Keratinocyte (primary cell): ENCODE measurements around the gene DTX4. TPM values are rescaled to one million over a fixed set of nuclear protein-coding genes. Genes with fewer than 3 reads are reported as not detected.

Experiments used
- DNase-seq: peaks from one replicate; pipeline ENCODE4 v3.0.0-alpha.2; 2011; ENCODE audit warnings: low read depth, missing footprints, low spot score
- FAIRE-seq: peaks from 2 replicates; lab custom pipeline; 2011; peaks lifted over from hg19 to GRCh38; lab: Jason Lieb, UNC
- H2AFZ ChIP-seq: 2 replicates; pipeline ENCODE4 v1.6.0; 2012; ENCODE audit warnings: low read length, control low read depth, inconsistent platforms; ENCODE audit not compliant: control insufficient read depth
- H3K27ac ChIP-seq: 2 replicates; pipeline ENCODE4 v1.5.1; 2011; ENCODE audit warnings: low read length; ENCODE audit not compliant: control insufficient read depth, insufficient read depth
- H3K27me3 ChIP-seq: 3 replicates; pipeline ENCODE4 v1.6.0; 2011; ENCODE audit warnings: low read length; ENCODE audit not compliant: control insufficient read depth, insufficient read depth; ENCODE audit errors: extremely low read depth
- H3K36me3 ChIP-seq, 2 experiments: 2 replicates in 1 of 2; 3 replicates in 1 of 2; pipeline ENCODE4 v1.5.1; 2011; ENCODE audit warnings: low read length in 2 of 2, mild to moderate bottlenecking in 1 of 2; ENCODE audit not compliant: control insufficient read depth in 2 of 2, insufficient read depth in 2 of 2; ENCODE audit errors: extremely low read depth in 1 of 2
- H3K4me1 ChIP-seq: 3 replicates; pipeline ENCODE4 v1.5.1; 2011; ENCODE audit warnings: low read length; ENCODE audit not compliant: control insufficient read depth, insufficient read depth; ENCODE audit errors: extremely low read depth
- H3K4me2 ChIP-seq: 3 replicates; pipeline ENCODE4 v1.6.0; 2011; ENCODE audit warnings: low read depth, low read length; ENCODE audit not compliant: control insufficient read depth, insufficient read depth; ENCODE audit errors: extremely low read depth
- H3K4me3 ChIP-seq, 3 experiments: fragments of 200-600 bp in 1 of 3; sonication (generic) in 1 of 3; 2 replicates in 2 of 3; 3 replicates in 1 of 3; pipeline ENCODE4 v1.5.1; 2011 to 2016; ENCODE audit warnings: low read length in 3 of 3, mild to moderate bottlenecking in 3 of 3, control low read depth in 2 of 3, inconsistent platforms in 1 of 3, low read depth in 1 of 3, mixed read lengths in 1 of 3, mixed run types in 1 of 3, moderate library complexity in 1 of 3; ENCODE audit not compliant: control insufficient read depth in 2 of 3, insufficient read depth in 2 of 3; ENCODE audit errors: extremely low read depth in 1 of 3
- H3K79me2 ChIP-seq: 2 replicates; pipeline ENCODE4 v1.6.0; 2012; ENCODE audit warnings: low read length; ENCODE audit not compliant: control insufficient read depth, insufficient read depth
- H3K9ac ChIP-seq: 3 replicates; pipeline ENCODE4 v1.6.0; 2011; ENCODE audit warnings: low read length; ENCODE audit not compliant: control insufficient read depth, insufficient read depth; ENCODE audit errors: extremely low read depth
- H3K9me1 ChIP-seq: 3 replicates; pipeline ENCODE4 v1.6.0; 2011; ENCODE audit warnings: low read length; ENCODE audit not compliant: control insufficient read depth, insufficient read depth; ENCODE audit errors: extremely low read depth
- H3K9me3 ChIP-seq: 2 replicates; pipeline ENCODE4 v1.5.1; 2012; ENCODE audit warnings: low read depth, low read length; ENCODE audit not compliant: control insufficient read depth
- H4K20me1 ChIP-seq: 3 replicates; pipeline ENCODE4 v1.6.0; 2011; ENCODE audit warnings: low read length; ENCODE audit not compliant: control insufficient read depth, insufficient read depth; ENCODE audit errors: extremely low read depth
- EZH2 ChIP-seq: IDR thresholded peaks from one replicate; pipeline ENCODE4 v1.6.1; 2012; ENCODE audit warnings: inconsistent platforms, mild to moderate bottlenecking, low read length, moderate library complexity
- dilution Hi-C: fragments of 300-500 bp; cut with MboI; formaldehyde crosslinking; loops from one replicate; pipeline ENCODE4 v1.7.0; 2020; ENCODE audit warnings: low sequenced_read_pairs; ENCODE audit not compliant: extremely low pct_ligation_motif_present
- polyA plus RNA-seq, 5 experiments: library from polyadenylated mRNA; depleted of rRNA in 3 of 5; stranded (reverse) in 3 of 5; stranded (forward) in 1 of 5; unstranded in 1 of 5; fragments of >200 nt; gene quantifications; 1 replicate in 1 of 5; 2 replicates in 3 of 5; 3 replicates in 1 of 5; pipeline versions ENCODE4 v1.2.1 to v1.2.3, GENCODE V29; 2011 to 2012; ENCODE audit warnings: missing spikeins in 2 of 5, low read depth in 1 of 5, low replicate concordance in 1 of 5
- TF ChIP-seq, protein P1 (sequence below), 3 experiments: IDR thresholded peaks in 1 of 3; conservative IDR thresholded peaks in 1 of 3; optimal IDR thresholded peaks in 1 of 3; 2 replicates in 2 of 3; 3 replicates in 1 of 3; pipeline versions ENCODE3 to v1.5.1; 2011; ENCODE audit warnings: low read length in 3 of 3, mild to moderate bottlenecking in 3 of 3, moderate library complexity in 2 of 3, control low read depth in 1 of 3, inconsistent platforms in 1 of 3; ENCODE audit not compliant: insufficient read depth in 2 of 3; ENCODE audit errors: extremely low read depth in 1 of 3

The DTX4 gene
- polyA plus RNA-seq, 1 donor (not counting 4 experiments of a cell fraction or from before 2014, with no cell fraction given): 1.6 TPM

DNA sequence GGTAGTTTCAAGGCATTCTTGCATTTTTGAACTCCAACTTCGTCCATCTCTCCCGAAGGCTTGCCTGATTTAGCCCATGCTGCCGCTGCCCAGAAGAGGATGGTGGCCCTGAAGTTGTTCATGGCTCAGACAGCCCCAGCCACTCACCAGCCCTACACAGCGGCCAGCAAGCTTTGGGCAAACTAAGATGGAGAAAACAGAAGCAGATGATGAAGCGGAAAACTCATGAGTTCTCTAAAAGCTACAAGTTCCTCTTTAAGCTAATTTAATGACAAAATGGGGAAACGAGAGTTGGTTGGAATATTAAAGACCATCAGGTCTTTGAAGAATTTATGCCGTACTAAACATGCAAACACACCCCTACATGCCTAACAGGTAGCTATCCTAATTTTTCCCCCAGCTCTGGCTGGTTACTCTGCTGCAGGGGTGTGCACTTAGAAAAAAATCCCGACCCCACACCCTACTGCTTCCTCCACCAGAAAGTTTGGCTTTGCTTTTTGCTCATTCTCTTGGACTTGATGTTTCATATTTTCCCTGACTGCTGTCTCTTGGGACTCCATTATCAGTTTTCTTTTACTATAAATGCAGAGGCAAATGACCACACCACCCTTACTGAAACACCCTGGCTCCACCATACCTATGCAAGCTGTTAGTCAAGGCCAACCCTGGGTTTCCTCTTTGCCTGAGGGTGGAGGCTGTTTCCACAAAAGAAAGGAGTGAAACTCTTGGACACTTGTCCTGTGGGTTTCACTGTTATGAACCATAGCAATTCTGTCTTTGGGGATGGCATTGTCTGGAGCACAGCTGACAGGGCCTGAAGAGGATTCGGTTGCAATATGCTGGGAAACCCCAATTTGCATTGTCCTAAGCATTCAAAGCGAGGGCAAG, 41.1 kb downstream of the DTX4 start, which contains the start of gene MPEG1:
Gene MPEG1, minus strand, starts transcription at position 184 of the 888 bp plus-strand sequence. Its CDS starts 62 bp downstream, at position 122.
- no peak for FAIRE-seq

DNA sequence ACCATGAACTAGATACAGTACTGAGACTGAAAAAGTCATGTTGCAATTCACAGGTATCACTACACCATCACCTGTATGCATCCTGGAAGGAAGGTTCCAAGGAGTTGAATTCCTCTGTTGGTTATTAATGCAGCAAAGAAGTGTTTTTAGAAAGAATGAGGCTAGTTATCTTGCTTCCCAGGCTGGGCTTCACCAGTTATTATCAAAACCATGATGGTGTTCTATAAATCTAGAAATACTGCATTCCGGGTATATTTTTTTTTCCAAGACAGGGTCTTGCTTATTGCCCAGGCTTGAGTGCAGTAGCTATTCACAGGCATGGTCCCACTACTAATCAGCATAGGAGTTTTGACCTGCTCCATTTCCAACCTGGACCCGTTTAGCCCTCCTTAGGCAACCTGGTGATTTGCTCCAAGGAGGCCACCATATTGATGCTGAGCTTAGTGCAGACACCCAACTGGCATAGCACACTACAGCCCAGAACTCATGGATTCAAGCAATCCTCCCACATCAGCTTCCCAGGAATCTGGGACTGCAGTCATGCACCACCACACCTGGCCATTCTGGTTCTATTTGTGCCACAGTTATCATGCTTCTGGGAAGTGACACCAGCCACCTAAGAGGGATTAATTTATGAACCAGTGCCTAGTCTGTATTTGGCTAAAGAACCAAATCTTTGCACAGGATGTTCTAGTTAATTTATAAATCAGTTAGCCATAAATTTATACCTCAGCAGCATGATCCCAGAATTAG, 42.4 kb downstream of the DTX4 start:
- Histone ChIP-seq H4K20me1 (no peaks in the 10 kb centered on the region), H2AFZ (no peak overlapping the region), H3K4me3 (no peak overlapping the region), H3K36me3 (no peaks in the 10 kb centered on the region), H3K79me2 (no peaks in the 10 kb centered on the region), H3K9me3 (no peaks in the 10 kb centered on the region), H3K4me1 (peaks cover 9% of the 10 kb centered on the region), H3K27ac (no peak overlapping the region), H3K9me1 (no peaks in the 10 kb centered on the region), H3K9ac (no peak overlapping the region), H3K4me2 (no peak overlapping the region), H3K27me3 (peaks cover 8% of the 10 kb centered on the region)
- no peak for TF ChIP-seq EZH2
- TF ChIP-seq, protein P1, sequence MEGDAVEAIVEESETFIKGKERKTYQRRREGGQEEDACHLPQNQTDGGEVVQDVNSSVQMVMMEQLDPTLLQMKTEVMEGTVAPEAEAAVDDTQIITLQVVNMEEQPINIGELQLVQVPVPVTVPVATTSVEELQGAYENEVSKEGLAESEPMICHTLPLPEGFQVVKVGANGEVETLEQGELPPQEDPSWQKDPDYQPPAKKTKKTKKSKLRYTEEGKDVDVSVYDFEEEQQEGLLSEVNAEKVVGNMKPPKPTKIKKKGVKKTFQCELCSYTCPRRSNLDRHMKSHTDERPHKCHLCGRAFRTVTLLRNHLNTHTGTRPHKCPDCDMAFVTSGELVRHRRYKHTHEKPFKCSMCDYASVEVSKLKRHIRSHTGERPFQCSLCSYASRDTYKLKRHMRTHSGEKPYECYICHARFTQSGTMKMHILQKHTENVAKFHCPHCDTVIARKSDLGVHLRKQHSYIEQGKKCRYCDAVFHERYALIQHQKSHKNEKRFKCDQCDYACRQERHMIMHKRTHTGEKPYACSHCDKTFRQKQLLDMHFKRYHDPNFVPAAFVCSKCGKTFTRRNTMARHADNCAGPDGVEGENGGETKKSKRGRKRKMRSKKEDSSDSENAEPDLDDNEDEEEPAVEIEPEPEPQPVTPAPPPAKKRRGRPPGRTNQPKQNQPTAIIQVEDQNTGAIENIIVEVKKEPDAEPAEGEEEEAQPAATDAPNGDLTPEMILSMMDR (optimal IDR thresholded peaks at IDR 0.05 in 1 of 3, IDR thresholded peaks at IDR 0.05 in 1 of 3, conservative IDR thresholded peaks at IDR 0.05 in 1 of 3; ENCODE audit: extremely low read depth in 1 of 3, insufficient read depth in 2 of 3, low read length in 3 of 3): no peak
- FAIRE-seq: no peak
- dilution Hi-C loops: no loop called here
- no peak for DNase-seq

More for the DNA sequence above, 41.1 kb downstream of the DTX4 start, which contains the start of gene MPEG1:
- Histone ChIP-seq H3K36me3 (no peaks in the 10 kb centered on the region), H3K27ac (no peak within 1 kb of the TSS), H3K27me3 (peaks cover 8% of the 10 kb centered on the region), H3K4me3 (no peak within 1 kb of the TSS), H2AFZ (no peak within 1 kb of the TSS), H4K20me1 (no peaks in the 10 kb centered on the region), H3K4me2 (no peak within 1 kb of the TSS), H3K9ac (no peak within 1 kb of the TSS), H3K79me2 (no peaks in the 10 kb centered on the region), H3K9me3 (no peaks in the 10 kb centered on the region), H3K4me1 (peaks cover 9% of the 10 kb centered on the region), H3K9me1 (no peaks in the 10 kb centered on the region)
- dilution Hi-C loops: no loop called here
- no peak for DNase-seq
- TF ChIP-seq, protein P1 (optimal IDR thresholded peaks at IDR 0.05 in 1 of 3, IDR thresholded peaks at IDR 0.05 in 1 of 3, conservative IDR thresholded peaks at IDR 0.05 in 1 of 3; ENCODE audit: extremely low read depth in 1 of 3, insufficient read depth in 2 of 3, low read length in 3 of 3): no peak
- TF ChIP-seq EZH2: no peak
